A549 treated with CpdA at 1 μM for 4 hours (cell line): ENCODE data around the gene PRR4. TPM values are rescaled to one million over a fixed set of nuclear protein-coding genes. Genes with fewer than 3 reads are reported as not detected.

Experiments
- total RNA-seq: library from RNA; stranded (reverse); fragments of 200-300 nt; extraction: Qiagen RNA extraction; gene quantifications from 5 replicates; pipeline ENCODE4 v1.2.3, GENCODE V29; 2022; ENCODE audit warnings: low read depth

The PRR4 gene, protein sequence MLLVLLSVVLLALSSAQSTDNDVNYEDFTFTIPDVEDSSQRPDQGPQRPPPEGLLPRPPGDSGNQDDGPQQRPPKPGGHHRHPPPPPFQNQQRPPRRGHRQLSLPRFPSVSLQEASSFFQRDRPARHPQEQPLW
- total RNA-seq, result 1.5 to 4.3 TPM (median 3.3 TPM) in 5 replicates

GRCh38 chr12:10849425-10849878 is at the start of gene PRR4:
TSS of gene PRR4 (minus strand) at chr12:10849475. CDS start at chr12:10849437, 38 bp downstream.

GRCh38 chr12:10884086-10884725 is 34.9 kb upstream of the PRR4 start, which contains the start of gene PRH1:
TSS of gene PRH1 (minus strand) at chr12:10884255. CDS start at chr12:10884217, 38 bp downstream.

DNA sequence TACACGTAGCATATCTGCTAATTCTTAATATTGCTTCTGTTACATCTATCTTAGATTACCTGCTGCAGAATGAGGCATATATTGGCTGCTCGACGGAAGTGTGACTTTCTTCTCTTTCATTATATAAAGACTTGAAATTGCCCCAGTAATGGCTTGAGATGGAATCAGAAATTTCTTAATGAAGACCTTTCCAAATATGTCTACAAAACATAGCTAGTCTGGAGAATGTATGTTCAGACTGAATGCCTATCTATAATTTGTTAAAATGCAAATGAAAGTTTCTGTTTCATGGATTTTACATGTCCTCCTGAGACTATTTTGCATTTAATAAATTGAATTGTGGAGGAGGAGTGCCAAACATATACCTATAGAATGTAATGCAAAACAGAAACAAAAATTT is 23.0 kb downstream of the PRR4 start, which contains the start of gene TAS2R10:
TAS2R10 (minus strand) TSS at position 101 of the 400 bp plus-strand sequence; CDS start at position 12, 89 bp downstream.

GRCh38 chr12:10810068-10810467 is 39.2 kb downstream of the PRR4 start, which contains the start of gene TAS2R9:
TSS of gene TAS2R9 (minus strand) at chr12:10810168. CDS start at chr12:10810075, 93 bp downstream.

DNA sequence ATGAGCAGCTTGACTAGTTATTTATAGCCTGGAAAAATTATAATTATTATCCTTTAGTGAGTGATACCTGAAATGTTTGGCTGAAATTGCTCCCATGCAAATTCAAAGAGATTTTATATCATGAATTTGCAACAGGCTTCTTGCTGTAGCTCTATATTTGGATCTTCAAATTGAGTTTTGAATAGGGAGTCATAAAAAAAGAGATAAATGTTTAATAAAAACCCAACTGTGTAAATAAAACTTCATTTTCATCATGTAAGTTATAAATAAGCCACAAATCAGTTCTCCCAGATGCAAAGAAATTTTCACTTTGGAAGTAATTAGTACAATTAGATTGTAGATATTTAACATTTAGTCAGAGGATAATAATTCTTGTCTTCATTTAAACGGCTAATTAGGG is 42.1 kb downstream of the PRR4 start, which contains the start of gene TAS2R8:
TAS2R8 (minus strand) TSS at position 101 of the 400 bp plus-strand sequence. CDS start 306 bp downstream, outside the sequence.

GRCh38 chr12:10802587-10802986 is 46.7 kb downstream of the PRR4 start, which contains the start of gene TAS2R7:
TSS of gene TAS2R7 (minus strand) at chr12:10802627. CDS start at chr12:10802570, 57 bp downstream.

Other genes with a start within 250 kb of the PRR4 start
- 46.2 to 69.7 TPM (median 56.1 TPM) in 5 replicates for gene MAGOHB, start 235.9 kb downstream of the PRR4 start, total RNA-seq
- gene STYK1, start 175.4 kb downstream of the PRR4 start, total RNA-seq, result 0.12 to 0.76 TPM (median 0.23 TPM) in 5 replicates
- gene YBX3, start 126.2 kb downstream of the PRR4 start, total RNA-seq, result 248 to 289 TPM (median 263 TPM) in 5 replicates
- not detected in 5 replicates for gene TAS2R7, start 46.8 kb downstream of the PRR4 start, total RNA-seq
- gene TAS2R8, start 42.2 kb downstream of the PRR4 start, total RNA-seq, result not detected in 5 replicates
- gene TAS2R9, start 39.3 kb downstream of the PRR4 start, total RNA-seq, result not detected in 5 replicates
- 0.05 TPM in 1 of 5 replicates, not detected in the others for gene TAS2R10, start 23.1 kb downstream of the PRR4 start, total RNA-seq
- 1.6 to 3.8 TPM (median 3.1 TPM) in 5 replicates for gene PRH1, start 34.8 kb upstream of the PRR4 start, total RNA-seq
- gene TAS2R13, start 60.1 kb upstream of the PRR4 start, total RNA-seq, result not detected in 5 replicates
- gene PRH2, start 79.8 kb upstream of the PRR4 start, total RNA-seq, result 0.24 to 0.34 TPM (median 0.31 TPM) in 3 of 5 replicates, not detected in the others
- gene TAS2R14, start 89.8 kb upstream of the PRR4 start, total RNA-seq, result 0.57 to 0.98 TPM (median 0.75 TPM) in 5 replicates
- gene TAS2R50, start 137.4 kb upstream of the PRR4 start, total RNA-seq, result not detected in 5 replicates
- gene TAS2R20, start 148.8 kb upstream of the PRR4 start, total RNA-seq, result 0.08 to 0.35 TPM (median 0.15 TPM) in 3 of 5 replicates, not detected in the others
- gene TAS2R19, start 173.1 kb upstream of the PRR4 start, total RNA-seq, result 0.08 to 0.27 TPM (median 0.16 TPM) in 3 of 5 replicates, not detected in the others
- 0.08 to 0.13 TPM in 2 of 5 replicates, not detected in the others for gene TAS2R31, start 181.9 kb upstream of the PRR4 start, total RNA-seq
- not detected in 5 replicates for gene TAS2R46, start 212.8 kb upstream of the PRR4 start, total RNA-seq
- gene TAS2R43, start 242.8 kb upstream of the PRR4 start, total RNA-seq, result not detected in 5 replicates